Caco-2 (cell line): ENCODE measurements around the gene ALK. TPM values are rescaled to one million over a fixed set of nuclear protein-coding genes. Genes with fewer than 3 reads are reported as not detected.

Source experiments
- BruUV-seq: library from RNA; stranded (reverse); fragments of 400-500 nt; replicated peaks from 2 replicates; lab custom pipeline; 2021; lab: Mats Ljungman, UMichigan
- CTCF ChIA-PET: fragments of 300-600 bp; sonication (Branson Sonifier 250); formaldehyde crosslinking; loops from one replicate; lab custom pipeline; 2022; ENCODE audit warnings: antibody characterized with exemption; lab: Charles Lee
- POLR2A ChIA-PET: fragments of 300-600 bp; sonication (Branson Sonifier 250); formaldehyde crosslinking; loops from one replicate; lab custom pipeline; 2022; ENCODE audit warnings: antibody characterized with exemption; lab: Charles Lee
- DNase-seq, 2 experiments: peaks; one replicate each; pipeline versions ENCODE4 v3.0.0 to v3.0.0-alpha.2; 2020 to 2022
- H3K27me3 ChIP-seq: replicated peaks from 2 replicates; pipeline ENCODE4 v1.6.0; 2011; ENCODE audit warnings: low read length; ENCODE audit not compliant: control insufficient read depth, insufficient read depth
- H3K36me3 ChIP-seq: 2 replicates; pipeline ENCODE4 v1.5.1; 2011; ENCODE audit warnings: low read length; ENCODE audit not compliant: control insufficient read depth, insufficient read depth
- H3K4me1 ChIP-seq: fragments of 250-450 bp; sonication (Bioruptor Pico); 2 replicates; pipeline ENCODE4 v1.5.1; 2020; ENCODE audit warnings: mild to moderate bottlenecking
- H3K4me3 ChIP-seq: 2 replicates; pipeline ENCODE4 v1.5.1; 2011; ENCODE audit warnings: low read depth, mild to moderate bottlenecking, control low read depth, low read length
- H3K9me3 ChIP-seq: fragments of 250-450 bp; sonication (Bioruptor Pico); 2 replicates; pipeline ENCODE4 v1.5.1; 2020; ENCODE audit warnings: mild to moderate bottlenecking, moderate library complexity
- H3K27ac Mint-ChIP-seq: one replicate; pipeline ENCODE4 v1.8.0; 2022; ENCODE audit warnings: mixed read lengths; ENCODE audit not compliant: unreplicated experiment
- H3K27me3 Mint-ChIP-seq: one replicate; pipeline ENCODE4 v1.8.0; 2022; ENCODE audit warnings: mixed read lengths; ENCODE audit not compliant: insufficient read depth, unreplicated experiment
- H3K36me3 Mint-ChIP-seq: one replicate; pipeline ENCODE4 v1.8.0; 2022; ENCODE audit warnings: mild to moderate bottlenecking, mixed read lengths; ENCODE audit not compliant: insufficient read depth, unreplicated experiment
- H3K4me1 Mint-ChIP-seq: one replicate; pipeline ENCODE4 v1.8.0; 2022; ENCODE audit warnings: low read depth, mixed read lengths; ENCODE audit not compliant: unreplicated experiment
- H3K4me3 Mint-ChIP-seq: one replicate; pipeline ENCODE4 v1.8.0; 2022; ENCODE audit warnings: mild to moderate bottlenecking, moderate library complexity, mixed read lengths; ENCODE audit not compliant: unreplicated experiment
- H3K9me3 Mint-ChIP-seq: one replicate; pipeline ENCODE4 v1.8.0; 2022; ENCODE audit warnings: mixed read lengths; ENCODE audit not compliant: unreplicated experiment
- intact Hi-C: fragments of 100-400 bp; cut with micrococcal nuclease; formaldehyde crosslinking; loops from one replicate; pipeline ENCODE4 v1.10.0; 2022; ENCODE audit not compliant: unreplicated experiment
- total RNA-seq: library from RNA; stranded (reverse); gene quantifications from 2 replicates; pipeline ENCODE4 v1.2.3, GENCODE V29; 2022
- TF ChIP-seq, protein P1 (sequence below), 2 experiments: fragments of 200-600 bp in 1 of 2; IDR thresholded peaks; 1 replicate in 1 of 2; 2 replicates in 1 of 2; pipeline versions ENCODE4 v1.5.1 to v1.8.0; 2011 to 2022; ENCODE audit warnings: antibody characterized with exemption in 1 of 2, control low read depth in 1 of 2, inconsistent platforms in 1 of 2, low read depth in 1 of 2, low read length in 1 of 2, mild to moderate bottlenecking in 1 of 2, moderate library complexity in 1 of 2; ENCODE audit not compliant: insufficient read depth in 1 of 2, severe bottlenecking in 1 of 2, unreplicated experiment in 1 of 2

Gene ALK
- total RNA-seq, 1 experiment from 2014 or later, result 0.11 TPM

DNA sequence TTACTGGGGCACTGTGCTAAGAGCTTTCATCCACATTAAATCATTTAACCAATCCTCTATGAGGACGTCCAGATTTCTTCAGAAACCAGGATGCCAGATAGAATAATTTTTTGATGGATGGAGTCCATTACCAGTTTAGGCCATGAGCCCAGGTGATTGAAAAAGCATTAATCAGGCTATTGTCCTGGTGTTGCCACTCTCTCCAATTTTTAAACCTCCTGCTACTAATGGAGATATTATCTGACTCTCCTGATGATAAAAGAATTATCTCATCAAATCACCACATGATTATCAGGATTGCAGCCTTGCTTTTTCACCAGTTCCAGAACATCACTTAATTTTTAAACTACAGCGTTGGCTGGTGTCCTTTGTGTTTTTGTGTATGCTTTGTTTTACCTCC is 404.0 kb downstream of the ALK start:
- Mint-ChIP-seq H3K27me3 (peaks cover 33% of the 10 kb centered on the region), H3K4me1 (no peaks in the 10 kb centered on the region), H3K36me3 (no peaks in the 10 kb centered on the region), H3K4me3 (no peak overlapping the region), H3K27ac (no peak overlapping the region), H3K9me3 (no peaks in the 10 kb centered on the region)
- Histone ChIP-seq H3K4me3 (no peak overlapping the region), H3K9me3 (no peaks in the 10 kb centered on the region), H3K36me3 (no peaks in the 10 kb centered on the region), H3K4me1 (no peaks in the 10 kb centered on the region), H3K27me3 (no peaks in the 10 kb centered on the region; the same call in none of the 2 replicates)
- ChIA-PET POLR2A (no interaction called here), CTCF (no interaction called here)
- TF ChIP-seq, protein P1, sequence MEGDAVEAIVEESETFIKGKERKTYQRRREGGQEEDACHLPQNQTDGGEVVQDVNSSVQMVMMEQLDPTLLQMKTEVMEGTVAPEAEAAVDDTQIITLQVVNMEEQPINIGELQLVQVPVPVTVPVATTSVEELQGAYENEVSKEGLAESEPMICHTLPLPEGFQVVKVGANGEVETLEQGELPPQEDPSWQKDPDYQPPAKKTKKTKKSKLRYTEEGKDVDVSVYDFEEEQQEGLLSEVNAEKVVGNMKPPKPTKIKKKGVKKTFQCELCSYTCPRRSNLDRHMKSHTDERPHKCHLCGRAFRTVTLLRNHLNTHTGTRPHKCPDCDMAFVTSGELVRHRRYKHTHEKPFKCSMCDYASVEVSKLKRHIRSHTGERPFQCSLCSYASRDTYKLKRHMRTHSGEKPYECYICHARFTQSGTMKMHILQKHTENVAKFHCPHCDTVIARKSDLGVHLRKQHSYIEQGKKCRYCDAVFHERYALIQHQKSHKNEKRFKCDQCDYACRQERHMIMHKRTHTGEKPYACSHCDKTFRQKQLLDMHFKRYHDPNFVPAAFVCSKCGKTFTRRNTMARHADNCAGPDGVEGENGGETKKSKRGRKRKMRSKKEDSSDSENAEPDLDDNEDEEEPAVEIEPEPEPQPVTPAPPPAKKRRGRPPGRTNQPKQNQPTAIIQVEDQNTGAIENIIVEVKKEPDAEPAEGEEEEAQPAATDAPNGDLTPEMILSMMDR (IDR thresholded peaks at IDR 0.05; ENCODE audit: insufficient read depth in 1 of 2, low read depth in 1 of 2, low read length in 1 of 2, severe bottlenecking in 1 of 2, unreplicated experiment in 1 of 2), result no peak
- BruUV-seq, result no TSS peak
- no peak for DNase-seq
- intact Hi-C loops, result no loop called here

DNA sequence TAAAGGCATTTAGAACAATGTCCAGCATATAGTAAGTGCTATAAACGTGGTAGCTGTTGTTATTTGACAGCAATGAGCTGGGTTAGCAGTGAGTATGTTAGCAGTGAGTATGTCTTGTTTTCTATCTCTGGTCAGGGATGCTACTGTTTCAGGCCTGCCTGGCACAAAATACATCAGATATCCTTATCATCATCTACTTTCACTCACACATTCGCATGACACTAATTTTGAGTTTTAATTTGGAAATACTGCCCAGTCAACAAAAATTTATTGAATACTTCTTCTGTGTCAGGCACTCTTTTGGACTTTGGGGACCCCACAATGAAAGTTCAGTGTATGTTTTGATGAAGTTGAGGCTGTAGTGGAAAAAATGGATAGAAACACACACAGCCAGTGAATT is 404.6 kb downstream of the ALK start:
- no peaks in the 10 kb centered on the region for H3K9me3 ChIP-seq
- intact Hi-C loops, result no loop called here
- no TSS peak for BruUV-seq
- H3K36me3 ChIP-seq, result no peaks in the 10 kb centered on the region
- no peak for DNase-seq
- no peak overlapping the region for H3K4me3 Mint-ChIP-seq
- H3K4me1 ChIP-seq, result no peaks in the 10 kb centered on the region
- H3K4me1 Mint-ChIP-seq, result no peaks in the 10 kb centered on the region
- H3K36me3 Mint-ChIP-seq, result no peaks in the 10 kb centered on the region
- TF ChIP-seq, protein P1 (IDR thresholded peaks at IDR 0.05; ENCODE audit: insufficient read depth in 1 of 2, low read depth in 1 of 2, low read length in 1 of 2, severe bottlenecking in 1 of 2, unreplicated experiment in 1 of 2), result no peak
- no peaks in the 10 kb centered on the region for H3K9me3 Mint-ChIP-seq
- H3K27me3 ChIP-seq, result no peaks in the 10 kb centered on the region; the same call in none of the 2 replicates
- ChIA-PET CTCF (no interaction called here), POLR2A (no interaction called here)
- H3K4me3 ChIP-seq, result no peak overlapping the region
- peaks cover 33% of the 10 kb centered on the region for H3K27me3 Mint-ChIP-seq
- H3K27ac Mint-ChIP-seq, result no peak overlapping the region

DNA sequence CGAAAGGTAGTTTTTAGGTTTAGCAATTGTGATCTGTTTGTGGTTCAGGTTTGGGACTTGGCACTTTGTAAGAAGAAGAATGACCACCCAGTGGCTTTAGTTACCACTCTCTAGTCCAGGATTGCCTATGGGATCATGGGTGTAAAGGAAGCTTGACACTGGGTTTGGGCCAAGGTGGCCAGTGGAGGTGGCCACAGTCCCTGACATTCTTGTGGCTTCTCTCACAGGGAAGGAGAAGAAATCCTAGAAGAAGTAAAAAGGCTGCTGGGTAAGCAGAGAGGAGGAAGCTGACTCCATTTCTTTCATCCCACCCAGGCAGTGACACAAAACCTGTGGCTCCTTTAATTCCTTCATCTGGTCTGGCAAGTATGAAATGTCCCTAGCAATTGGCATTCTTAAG is 411.5 kb downstream of the ALK start:
- H3K36me3 ChIP-seq, result no peaks in the 10 kb centered on the region
- no peaks in the 10 kb centered on the region for H3K9me3 Mint-ChIP-seq
- no peak overlapping the region for H3K27ac Mint-ChIP-seq
- no peaks in the 10 kb centered on the region for H3K4me1 Mint-ChIP-seq
- no peaks in the 10 kb centered on the region for H3K36me3 Mint-ChIP-seq
- H3K9me3 ChIP-seq, result no peaks in the 10 kb centered on the region
- no peak overlapping the region for H3K4me3 ChIP-seq
- DNase-seq, result no peak
- POLR2A ChIA-PET, result no interaction called here
- intact Hi-C loops, result no loop called here
- TF ChIP-seq, protein P1 (IDR thresholded peaks at IDR 0.05; ENCODE audit: insufficient read depth in 1 of 2, low read depth in 1 of 2, low read length in 1 of 2, severe bottlenecking in 1 of 2, unreplicated experiment in 1 of 2), result no peak
- H3K4me1 ChIP-seq, result no peaks in the 10 kb centered on the region
- H3K4me3 Mint-ChIP-seq, result no peak overlapping the region
- H3K27me3 ChIP-seq, result no peaks in the 10 kb centered on the region
- CTCF ChIA-PET, result no interaction called here
- BruUV-seq, result no TSS peak
- peaks cover 17% of the 10 kb centered on the region for H3K27me3 Mint-ChIP-seq
